GM21737 (cell line): ENCODE measurements around the gene GK.
"Not testable (repeated sequence)": the region's sequence is repeated elsewhere in the genome, so short reads cannot be mapped to it uniquely, and the experiment has no call there.

ENCODE experiments used
- ATAC-seq: cut with Tn5 transposase; IDR thresholded peaks from one replicate; pipeline ENCODE4 v1.9.1; 2021; ENCODE audit warnings: mild to moderate bottlenecking, moderate library complexity; ENCODE audit not compliant: unreplicated experiment

GK gene

GRCh38 chrX:30653415-30654131, at the start of gene GK:
TSS of gene GK (plus strand) at chrX:30653423. CDS start at chrX:30653538, 115 bp downstream.
- ATAC-seq: peak; percentile 20

- no peak for ATAC-seq
These were observed 46.1 kb upstream of the GK start for GRCh38 chrX:30607155-30607554.

- ATAC-seq: no peak
These were observed 43.2 kb upstream of the GK start for GRCh38 chrX:30610026-30610425.

GRCh38 chrX:30612250-30612655, 41.0 kb upstream of the GK start:
- no peak for ATAC-seq

GRCh38 chrX:30613721-30614120, 39.5 kb upstream of the GK start:
- ATAC-seq: no peak

GRCh38 chrX:30615229-30615628, 38.0 kb upstream of the GK start:
- no peak for ATAC-seq

GRCh38 chrX:30618160-30618765, 35.0 kb upstream of the GK start:
- no peak for ATAC-seq

GRCh38 chrX:30620125-30620524, 33.1 kb upstream of the GK start:
- no peak for ATAC-seq

GRCh38 chrX:30620980-30621618, 32.1 kb upstream of the GK start:
- ATAC-seq: no peak

GRCh38 chrX:30622361-30622760, 30.9 kb upstream of the GK start:
- ATAC-seq: no peak

GRCh38 chrX:30626402-30626801, 26.8 kb upstream of the GK start:
- ATAC-seq: no peak

- ATAC-seq: no peak
These were observed 25.2 kb upstream of the GK start for GRCh38 chrX:30627818-30628652.

- ATAC-seq: not testable (repeated sequence)
These were observed 19.2 kb upstream of the GK start for GRCh38 chrX:30634070-30634469.

GRCh38 chrX:30635630-30636029, 17.6 kb upstream of the GK start:
- no peak for ATAC-seq

- ATAC-seq: no peak
These were observed 15.1 kb upstream of the GK start for GRCh38 chrX:30637874-30638815.

GRCh38 chrX:30639702-30640101, 13.5 kb upstream of the GK start:
- not testable (repeated sequence) for ATAC-seq

GRCh38 chrX:30642642-30643041, 10.6 kb upstream of the GK start:
- ATAC-seq: no peak

GRCh38 chrX:30643313-30643821, 9.9 kb upstream of the GK start:
- ATAC-seq: no peak

GRCh38 chrX:30649859-30650258, 3.4 kb upstream of the GK start:
- ATAC-seq: no peak
